RWPE2 (cell line): ENCODE measurements around the gene CRY2.

Experiments used
- ATAC-seq: fragments of 200-7000 bp; cut with Tn5 transposase; 3 replicates; pipeline ENCODE4 v1.9.1; 2021; ENCODE audit warnings: low read depth
- DNase-seq: peaks from one replicate; pipeline ENCODE4 v3.0.0-alpha.2; 2020; ENCODE audit warnings: low spot score
- H3K27ac ChIP-seq: fragments of 450-650 bp; 2 replicates; pipeline ENCODE4 v1.5.1; 2017; ENCODE audit warnings: mild to moderate bottlenecking; ENCODE audit not compliant: poor library complexity, severe bottlenecking
- H3K27me3 ChIP-seq: fragments of 250-450 bp; sonication (Bioruptor Pico); 2 replicates; pipeline ENCODE4 v1.5.1; 2021; ENCODE audit warnings: mild to moderate bottlenecking, moderate library complexity; ENCODE audit not compliant: insufficient read depth, poor library complexity, severe bottlenecking
- H3K36me3 ChIP-seq: fragments of 250-450 bp; sonication (Bioruptor Pico); 2 replicates; pipeline ENCODE4 v1.5.1; 2020; ENCODE audit warnings: low read depth, mild to moderate bottlenecking, moderate library complexity
- H3K4me1 ChIP-seq: fragments of 250-450 bp; sonication (Bioruptor Pico); 2 replicates; pipeline ENCODE4 v1.5.1; 2021; ENCODE audit warnings: mild to moderate bottlenecking, moderate library complexity; ENCODE audit not compliant: insufficient read depth, poor library complexity, severe bottlenecking
- H3K4me3 ChIP-seq: fragments of 250-450 bp; sonication (Bioruptor Pico); 2 replicates; pipeline ENCODE4 v1.5.1; 2021; ENCODE audit warnings: mild to moderate bottlenecking, moderate library complexity; ENCODE audit not compliant: severe bottlenecking
- H3K9me3 ChIP-seq: fragments of 250-450 bp; sonication (Bioruptor Pico); 2 replicates; pipeline ENCODE4 v1.5.1; 2021; ENCODE audit warnings: mild to moderate bottlenecking, moderate library complexity; ENCODE audit not compliant: severe bottlenecking
- CTCF ChIP-seq: fragments of 450-650 bp; IDR thresholded peaks from one replicate; pipeline ENCODE4 v1.5.1; 2017; ENCODE audit warnings: mild to moderate bottlenecking, moderate library complexity; ENCODE audit not compliant: poor library complexity, severe bottlenecking

The CRY2 gene

DNA sequence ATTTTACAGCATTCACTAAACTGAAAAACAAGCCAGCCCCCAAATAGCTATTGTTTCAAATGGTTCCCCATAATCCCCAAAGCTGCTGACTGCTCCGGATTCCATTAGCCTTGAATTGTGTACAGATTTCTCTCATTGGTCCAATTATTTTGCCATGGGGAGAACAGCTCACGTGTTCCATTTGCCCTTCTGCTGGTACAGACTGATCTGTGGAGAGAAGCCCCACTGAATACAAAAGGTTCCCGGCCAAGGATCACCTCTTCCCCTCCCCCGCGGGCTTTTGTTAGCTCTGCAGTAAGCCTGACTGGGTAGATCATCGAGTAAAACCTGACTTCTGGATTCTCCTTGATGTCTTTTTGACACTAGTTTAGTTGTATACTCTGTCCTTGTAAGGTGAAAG lies 29.1 kb downstream of the CRY2 start:
- Histone ChIP-seq H3K27me3 (no peaks in the 10 kb centered on the region), H3K4me3 (no peak overlapping the region), H3K27ac (no peak overlapping the region), H3K36me3 (peaks cover 38% of the 10 kb centered on the region), H3K9me3 (no peaks in the 10 kb centered on the region), H3K4me1 (peaks cover 11% of the 10 kb centered on the region)
- ATAC-seq (no peak), DNase-seq (no peak)
- no peak for TF ChIP-seq CTCF

DNA sequence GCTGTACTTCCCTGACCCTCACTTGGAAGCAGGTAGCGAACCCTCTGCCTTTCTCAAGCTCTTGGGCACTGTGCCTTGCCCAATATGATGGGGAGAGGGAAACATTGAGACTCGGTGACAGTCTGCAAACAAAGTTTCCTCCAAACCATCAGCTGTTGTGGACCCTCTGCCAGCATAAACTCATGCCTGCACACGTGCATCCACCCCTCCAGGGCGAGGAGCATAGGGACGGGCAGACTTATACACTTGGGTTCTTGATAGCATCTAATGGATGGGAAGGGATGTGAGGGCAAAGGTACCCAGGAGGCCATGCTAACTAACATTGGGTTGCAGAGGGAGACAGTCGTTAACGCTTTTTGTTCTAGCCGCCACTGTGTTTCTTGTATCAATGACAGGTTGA lies 29.9 kb downstream of the CRY2 start:
- peaks cover 11% of the 10 kb centered on the region for H3K4me1 ChIP-seq
- peaks cover 30% of the 10 kb centered on the region for H3K36me3 ChIP-seq
- no peak overlapping the region for H3K4me3 ChIP-seq
- DNase-seq (no peak), ATAC-seq (no peak)
- H3K27me3 ChIP-seq: no peaks in the 10 kb centered on the region
- no peaks in the 10 kb centered on the region for H3K9me3 ChIP-seq
- no peak overlapping the region for H3K27ac ChIP-seq
- TF ChIP-seq CTCF: no peak

DNA sequence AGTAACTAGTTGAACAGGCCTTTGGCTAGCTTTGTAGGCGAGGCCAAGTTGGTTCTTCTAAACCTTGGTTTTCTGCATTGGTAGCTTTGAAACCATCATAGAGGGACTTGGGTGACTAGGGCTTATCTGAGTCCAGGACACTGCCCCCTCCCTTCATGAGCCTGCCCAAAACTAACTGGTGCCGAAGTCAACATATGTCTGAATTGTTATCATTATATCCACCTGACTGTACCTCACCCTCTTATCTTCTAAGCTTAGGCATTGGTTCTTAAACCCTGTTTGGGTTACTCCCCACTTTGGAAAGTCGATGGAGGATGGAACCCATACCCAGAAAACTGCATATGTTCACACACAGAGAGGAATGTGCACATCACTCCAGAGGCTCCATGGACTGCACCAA lies 30.6 kb downstream of the CRY2 start:
- Histone ChIP-seq H3K9me3 (no peaks in the 10 kb centered on the region), H3K4me1 (peaks cover 9% of the 10 kb centered on the region), H3K36me3 (peaks cover 24% of the 10 kb centered on the region), H3K4me3 (no peak overlapping the region), H3K27me3 (no peaks in the 10 kb centered on the region), H3K27ac (no peak overlapping the region)
- no peak for TF ChIP-seq CTCF
- no peak for DNase-seq
- no peak for ATAC-seq

- H3K4me1 ChIP-seq: peaks cover 9% of the 10 kb centered on the region
- no peaks in the 10 kb centered on the region for H3K9me3 ChIP-seq
- no peak overlapping the region for H3K4me3 ChIP-seq
- ATAC-seq (peak; percentile 83), DNase-seq (no peak)
- peak overlapping the region; percentile 58 for H3K27ac ChIP-seq
- peaks cover 15% of the 10 kb centered on the region for H3K36me3 ChIP-seq
- TF ChIP-seq CTCF: no peak
- no peaks in the 10 kb centered on the region for H3K27me3 ChIP-seq
Observed at GRCh38 chr11:45879803-45880686, 32.8 kb downstream of the CRY2 start.
